Measurements from ENCODE around the gene NUPR1.
"Not testable (repeated sequence)": the region's sequence is repeated elsewhere in the genome, so short reads cannot be mapped to it uniquely, and the experiment has no call there.

The NUPR1 gene

GRCh38 chr16:28554634-28555423 is 16.1 kb upstream of the NUPR1 start:
- DNase-seq, result no peak

GRCh38 chr16:28553776-28554633 is 15.2 kb upstream of the NUPR1 start, which contains the start of gene SGF29:
TSS of gene SGF29 (plus strand) at chr16:28553920. CDS start at chr16:28581070, 27,150 bp downstream.
- peak; percentile 94 for DNase-seq

GRCh38 chr16:28549301-28549899 is 10.6 kb upstream of the NUPR1 start:
- DNase-seq, result no peak

- no peak for DNase-seq
Observed at GRCh38 chr16:28548306-28548802, 9.6 kb upstream of the NUPR1 start.

GRCh38 chr16:28546626-28547025 is 7.9 kb upstream of the NUPR1 start:
- no peak for DNase-seq

- DNase-seq, result not testable (repeated sequence)
Observed at GRCh38 chr16:28545964-28546363, 7.2 kb upstream of the NUPR1 start.

GRCh38 chr16:28544998-28545397 is 6.2 kb upstream of the NUPR1 start:
- DNase-seq, result no peak

- no peak for DNase-seq
Observed at GRCh38 chr16:28543072-28543471, 4.3 kb upstream of the NUPR1 start.

GRCh38 chr16:28542646-28543045 is 3.9 kb upstream of the NUPR1 start:
- no peak for DNase-seq

GRCh38 chr16:28540346-28540745 is 1.6 kb upstream of the NUPR1 start:
- no peak for DNase-seq

- no peak for DNase-seq
Observed at GRCh38 chr16:28537964-28538732, 626 bp downstream of the NUPR1 start.

GRCh38 chr16:28537076-28537475 is 1.7 kb downstream of the NUPR1 start:
- no peak for DNase-seq

- no peak for DNase-seq
Observed at GRCh38 chr16:28534542-28535373, 4.0 kb downstream of the NUPR1 start.

GRCh38 chr16:28532940-28533647 is 5.7 kb downstream of the NUPR1 start:
- no peak for DNase-seq

- DNase-seq, result no peak
Observed at GRCh38 chr16:28531777-28532744, 6.7 kb downstream of the NUPR1 start.

GRCh38 chr16:28529124-28529523 is 9.7 kb downstream of the NUPR1 start:
- no peak for DNase-seq

GRCh38 chr16:28528463-28528867 is 10.3 kb downstream of the NUPR1 start:
- no peak for DNase-seq

GRCh38 chr16:28527985-28528384 is 10.8 kb downstream of the NUPR1 start:
- no peak for DNase-seq

GRCh38 chr16:28527100-28527785 is 11.5 kb downstream of the NUPR1 start:
- DNase-seq, result not testable (repeated sequence)
